ENCODE results near the gene MEI1.

- TF ChIP-seq POLR2A (IDR thresholded peaks at IDR 0.05) (no peak), CTCF (IDR thresholded peaks at IDR 0.05) (no peak)
Observed at GRCh38 chr22:41819257-41819656, 120.0 kb downstream of the MEI1 start.
